Limb (tissue), 2 donors: ENCODE measurements around the gene MRPL43.
"Not testable (repeated sequence)": the region's sequence is repeated elsewhere in the genome, so short reads cannot be mapped to it uniquely, and the experiment has no call there.

Experiments used
- DNase-seq, 2 donors: peaks; one replicate each; pipeline ENCODE4 v3.0.0-alpha.2; 2016; ENCODE audit errors: extremely low spot score in 2 of 2

Gene MRPL43

GRCh38 chr10:100983868-100984671, 3.2 kb downstream of the MRPL43 start:
- DNase-seq = peak in 1 of 2 donors; percentile 17

GRCh38 chr10:100982916-100983830, 4.1 kb downstream of the MRPL43 start:
- peak in 1 of 2 donors; percentile 24 for DNase-seq

GRCh38 chr10:100981178-100981772, 6.0 kb downstream of the MRPL43 start:
- DNase-seq = no peak

GRCh38 chr10:100980711-100981110, 6.6 kb downstream of the MRPL43 start:
- no peak for DNase-seq

GRCh38 chr10:100980311-100980710, 7.0 kb downstream of the MRPL43 start:
- no peak for DNase-seq

GRCh38 chr10:100979791-100980272, 7.5 kb downstream of the MRPL43 start:
- DNase-seq = no peak

- no peak for DNase-seq
These were observed 8.4 kb downstream of the MRPL43 start for GRCh38 chr10:100978901-100979195.

GRCh38 chr10:100978121-100978900, 9.0 kb downstream of the MRPL43 start:
- no peak for DNase-seq

GRCh38 chr10:100977436-100977835, 9.9 kb downstream of the MRPL43 start:
- no peak for DNase-seq

GRCh38 chr10:100976906-100977305, 10.4 kb downstream of the MRPL43 start:
- no peak for DNase-seq

- not testable (repeated sequence) for DNase-seq
These were observed 11.9 kb downstream of the MRPL43 start for GRCh38 chr10:100975397-100975796.

GRCh38 chr10:100972904-100973535, 14.3 kb downstream of the MRPL43 start:
- no peak for DNase-seq

GRCh38 chr10:100972115-100972903, 15.0 kb downstream of the MRPL43 start:
- DNase-seq = no peak

GRCh38 chr10:100970914-100971811, 16.1 kb downstream of the MRPL43 start:
- DNase-seq = no peak

GRCh38 chr10:100970076-100970913, 17.0 kb downstream of the MRPL43 start:
- DNase-seq = no peak

- DNase-seq = peak; percentile 36 to 86
These were observed 17.9 kb downstream of the MRPL43 start, which contains the start of gene SEMA4G for GRCh38 chr10:100969187-100970075. Gene SEMA4G (plus strand): TSS chr10:100969504. CDS start chr10:100972913, 3,409 bp downstream.

- no peak for DNase-seq
These were observed 18.5 kb downstream of the MRPL43 start for GRCh38 chr10:100968863-100969186.
